K562 (cell line): ENCODE results near the gene SFT2D2. TPM values are rescaled to one million over a fixed set of nuclear protein-coding genes. Genes with fewer than 3 reads are reported as not detected.
A peak's percentile ranks its signal among the peaks of the same experiment; 100 is the strongest.

Experiments used
- E2F1 ChIP-seq: sonication (generic); formaldehyde crosslinking; IDR thresholded peaks from 2 replicates; pipeline ENCODE4 v1.8.1; 2023; ENCODE audit warnings: mild to moderate bottlenecking, missing genetic modification reagents, moderate library complexity
- ESRRA ChIP-seq: fragments of 450-650 bp; IDR thresholded peaks from 2 replicates; pipeline ENCODE4 v1.6.1; 2014; ENCODE audit warnings: low read depth, mild to moderate bottlenecking, moderate library complexity, borderline replicate concordance
- GMEB1 ChIP-seq: fragments of 250-450 bp; sonication (Bioruptor Pico); IDR thresholded peaks from 2 replicates; pipeline ENCODE4 v1.4.0; 2020; ENCODE audit warnings: mild to moderate bottlenecking
- HDAC1 ChIP-seq, 2 experiments: fragments of 450-650 bp; IDR thresholded peaks; 2 replicates each; pipeline ENCODE4 v1.6.1; 2016 to 2017; ENCODE audit warnings: inconsistent platforms in 1 of 2, mild to moderate bottlenecking in 1 of 2, moderate library complexity in 1 of 2
- NKRF ChIP-seq: fragments of 450-650 bp; IDR thresholded peaks from 2 replicates; pipeline ENCODE4 v1.6.1; 2016; ENCODE audit warnings: borderline replicate concordance
- RUNX1 ChIP-seq: sonication (generic); IDR thresholded peaks from 2 replicates; pipeline ENCODE4 v1.6.1; 2016; ENCODE audit warnings: antibody characterized with exemption, low read depth
- SLC30A9 ChIP-seq: fragments of 250-450 bp; sonication (Bioruptor Pico); IDR thresholded peaks from 2 replicates; pipeline ENCODE4 v1.8.0; 2022; ENCODE audit warnings: mild to moderate bottlenecking, moderate library complexity
- TBL1XR1 ChIP-seq, 2 experiments: IDR thresholded peaks; 2 replicates each; pipeline ENCODE4 v1.6.1; 2012; ENCODE audit warnings: improper control_type of control experiment in 2 of 2, low read length in 2 of 2, mild to moderate bottlenecking in 1 of 2
- USF2 ChIP-seq: sonication (generic); formaldehyde crosslinking; IDR thresholded peaks from 2 replicates; pipeline ENCODE4 v1.5.0; 2020; ENCODE audit warnings: missing genetic modification reagents
- polyA plus RNA-seq, 8 experiments: library from polyadenylated mRNA; depleted of rRNA in 4 of 8; stranded (reverse) in 5 of 8; unstranded in 3 of 8; fragments of >200 nt; fragmentation: Nextera tagmentation in 2 of 8; fragmentation: Illumina TruSeq in 1 of 8; extraction: Ambion mirVana in 2 of 8; extraction: Trizol in 1 of 8; gene quantifications; 2 replicates each; pipeline versions ENCODE4 v1.2.1 to v1.2.3, GENCODE V29; 2011 to 2014; ENCODE audit warnings: inconsistent platforms in 1 of 8, missing spikeins in 1 of 8
- total RNA-seq, 7 experiments: library from RNA; depleted of rRNA in 6 of 7; stranded (reverse); fragments of >200 nt in 6 of 7; fragmentation: Illumina TruSeq in 2 of 7; extraction: Trizol in 2 of 7; gene quantifications; 2 replicates each; pipeline versions ENCODE4 v1.2.1 to v1.2.3, GENCODE V29; 2011 to 2021; ENCODE audit warnings: low replicate concordance in 1 of 7
- TF ChIP-seq, protein P1 (sequence below), 2 experiments: fragments of 450-650 bp in 1 of 2; sonication (generic) in 1 of 2; formaldehyde crosslinking in 1 of 2; IDR thresholded peaks; 2 replicates each; pipeline versions ENCODE4 v1.7.1 to v1.9.0; 2016 to 2022; ENCODE audit warnings: inconsistent platforms in 1 of 2, mild to moderate bottlenecking in 1 of 2, missing genetic modification reagents in 1 of 2

SFT2D2 gene
- total and polyA plus RNA-seq, 9 of the 15 experiments (the other 6 are each of a cell fraction or from before 2014, with no cell fraction given) = 3.4 to 50.1 (median 21.6) TPM

DNA sequence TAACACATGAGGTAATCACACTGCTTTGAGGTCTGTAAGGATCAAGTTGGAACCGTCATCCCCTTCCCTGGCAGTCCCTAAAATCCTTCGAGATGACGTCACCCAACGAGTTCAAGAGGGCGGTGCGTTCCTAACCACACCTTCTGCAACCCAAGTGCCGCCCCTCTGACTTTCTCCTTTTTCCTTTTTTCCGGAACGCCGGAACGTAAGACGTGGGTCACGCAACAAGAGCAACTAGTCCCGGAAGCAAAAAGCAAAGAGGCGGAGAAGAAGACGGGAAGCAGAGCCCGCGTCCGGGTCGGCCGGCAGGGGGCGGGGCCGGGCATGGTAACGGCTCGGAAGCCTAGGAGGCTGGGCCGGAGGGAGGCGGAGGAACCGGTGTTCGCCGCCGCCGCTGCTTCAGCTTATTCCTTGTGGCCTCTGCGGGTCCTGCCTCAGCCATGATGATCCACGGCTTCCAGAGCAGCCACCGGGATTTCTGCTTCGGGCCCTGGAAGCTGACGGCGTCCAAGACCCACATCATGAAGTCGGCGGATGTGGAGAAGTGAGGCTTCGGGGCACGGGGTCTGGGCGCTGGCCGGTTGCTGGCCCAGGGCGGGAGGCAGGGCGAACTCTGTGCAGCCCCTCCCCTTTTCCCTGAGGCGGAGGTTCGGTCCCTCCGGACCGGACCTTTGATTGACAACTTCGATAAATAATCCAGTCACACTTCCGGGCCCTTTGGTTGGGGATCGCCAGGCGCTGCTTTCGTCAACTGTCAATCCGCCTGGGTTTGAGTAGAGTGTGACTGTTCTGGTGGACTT, 47.0 kb upstream of the SFT2D2 start, which contains the start of gene TIPRL (continued):
- TF ChIP-seq GMEB1 (CRISPR knock-in tag) = peak; percentile 98
- peak; percentile 84 for TF ChIP-seq ESRRA
- TF ChIP-seq RUNX1 = 0 out of 2 replicates have a peak, but pooled peaks have one; percentile 10
- TF ChIP-seq, protein P1, sequence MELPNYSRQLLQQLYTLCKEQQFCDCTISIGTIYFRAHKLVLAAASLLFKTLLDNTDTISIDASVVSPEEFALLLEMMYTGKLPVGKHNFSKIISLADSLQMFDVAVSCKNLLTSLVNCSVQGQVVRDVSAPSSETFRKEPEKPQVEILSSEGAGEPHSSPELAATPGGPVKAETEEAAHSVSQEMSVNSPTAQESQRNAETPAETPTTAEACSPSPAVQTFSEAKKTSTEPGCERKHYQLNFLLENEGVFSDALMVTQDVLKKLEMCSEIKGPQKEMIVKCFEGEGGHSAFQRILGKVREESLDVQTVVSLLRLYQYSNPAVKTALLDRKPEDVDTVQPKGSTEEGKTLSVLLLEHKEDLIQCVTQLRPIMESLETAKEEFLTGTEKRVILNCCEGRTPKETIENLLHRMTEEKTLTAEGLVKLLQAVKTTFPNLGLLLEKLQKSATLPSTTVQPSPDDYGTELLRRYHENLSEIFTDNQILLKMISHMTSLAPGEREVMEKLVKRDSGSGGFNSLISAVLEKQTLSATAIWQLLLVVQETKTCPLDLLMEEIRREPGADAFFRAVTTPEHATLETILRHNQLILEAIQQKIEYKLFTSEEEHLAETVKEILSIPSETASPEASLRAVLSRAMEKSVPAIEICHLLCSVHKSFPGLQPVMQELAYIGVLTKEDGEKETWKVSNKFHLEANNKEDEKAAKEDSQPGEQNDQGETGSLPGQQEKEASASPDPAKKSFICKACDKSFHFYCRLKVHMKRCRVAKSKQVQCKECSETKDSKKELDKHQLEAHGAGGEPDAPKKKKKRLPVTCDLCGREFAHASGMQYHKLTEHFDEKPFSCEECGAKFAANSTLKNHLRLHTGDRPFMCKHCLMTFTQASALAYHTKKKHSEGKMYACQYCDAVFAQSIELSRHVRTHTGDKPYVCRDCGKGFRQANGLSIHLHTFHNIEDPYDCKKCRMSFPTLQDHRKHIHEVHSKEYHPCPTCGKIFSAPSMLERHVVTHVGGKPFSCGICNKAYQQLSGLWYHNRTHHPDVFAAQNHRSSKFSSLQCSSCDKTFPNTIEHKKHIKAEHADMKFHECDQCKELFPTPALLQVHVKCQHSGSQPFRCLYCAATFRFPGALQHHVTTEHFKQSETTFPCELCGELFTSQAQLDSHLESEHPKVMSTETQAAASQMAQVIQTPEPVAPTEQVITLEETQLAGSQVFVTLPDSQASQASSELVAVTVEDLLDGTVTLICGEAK (IDR thresholded peaks at IDR 0.05) = peak; percentile 97
- TF ChIP-seq, protein P1 (CRISPR knock-in tag; IDR thresholded peaks at IDR 0.05) = no peak
- peak in 1 of 2 experiments; percentile 20; a peak in 3 of 4 replicates for TF ChIP-seq HDAC1 (IDR thresholded peaks at IDR 0.05)
- TF ChIP-seq TBL1XR1 (IDR thresholded peaks at IDR 0.05; ENCODE audit: low read length in 2 of 2) = peak; percentile 33 to 83; a peak in 3 of 4 replicates
- no peak for TF ChIP-seq SLC30A9
- TF ChIP-seq E2F1 (CRISPR knock-in tag) = peak; percentile 66; the same call in 1 of the 2 replicates
- TF ChIP-seq USF2 (CRISPR knock-in tag) = no peak; the same call in 1 of the 2 replicates
- TF ChIP-seq NKRF = peak; percentile 88; the same call in 1 of the 2 replicates
